ENCODE data around the gene NT5M. TPM values are rescaled to one million over a fixed set of nuclear protein-coding genes. Genes with fewer than 3 reads are reported as not detected.
"Not testable (repeated sequence)": the region's sequence is repeated elsewhere in the genome, so short reads cannot be mapped to it uniquely, and the experiment has no call there.

Gene NT5M
- 1 to 10 TPM; 4.3 to 5.4 TPM for total RNA-seq

- H3K27me3 Mint-ChIP-seq: no peaks in the 10 kb centered on the region
- peaks cover 2% of the 10 kb centered on the region for H3K36me3 Mint-ChIP-seq (ENCODE audit: low read depth)
- peak; percentile 58 for ATAC-seq
- intact Hi-C loops (cut with DNase I, micrococcal nuclease): loop anchor here (1.0 to 10.0 kb wide), 6 partner anchors 22 to 921 kb away; partner anchors contain the start of genes COPS3 (in 1 of the 2), FLCN (in 1 of the 2), MPRIP (in 1 of the 2) and UBB (in 1 of the 2)
- H3K4me1 Mint-ChIP-seq: peaks cover 28% of the 10 kb centered on the region
- H3K27ac Mint-ChIP-seq: peak within 1 kb of the TSS; percentile 87
- POLR2A ChIA-PET: interaction anchor here (0.5 to 0.6 kb wide), 2 partner anchors 43 to 283 kb away, joined by 4 to 5 read pairs; no protein-coding TSS in a partner anchor
- DNase-seq: peak; percentile 84
- H3K4me3 Mint-ChIP-seq: peak within 1 kb of the TSS; percentile 71
- CTCF ChIA-PET: no interaction called here
- no peaks in the 10 kb centered on the region for H3K9me3 Mint-ChIP-seq (ENCODE audit: low read depth)
Observed at GRCh38 chr17:17303010-17303846, at the start of gene NT5M. Gene NT5M (plus strand): TSS chr17:17303373. CDS start chr17:17303551, 178 bp downstream.

- H3K4me1 Mint-ChIP-seq: peaks cover 3% of the 10 kb centered on the region
- ChIA-PET CTCF (interaction anchor here (0.7 to 1.8 kb wide), 3 partner anchors 14 to 17 kb away, joined by 3 to 5 read pairs (median 4); no protein-coding TSS in a partner anchor), POLR2A (no interaction called here)
- H3K9me3 Mint-ChIP-seq (ENCODE audit: low read depth): no peaks in the 10 kb centered on the region
- H3K27ac Mint-ChIP-seq: peak overlapping the region; percentile 4
- H3K36me3 Mint-ChIP-seq (ENCODE audit: low read depth): peaks cover 52% of the 10 kb centered on the region
- no peak overlapping the region for H3K4me3 Mint-ChIP-seq
- intact Hi-C loops (cut with DNase I, micrococcal nuclease): no loop called here
- H3K27me3 Mint-ChIP-seq: no peaks in the 10 kb centered on the region
- DNase-seq (no peak), ATAC-seq (no peak)
Observed at GRCh38 chr17:17253406-17253805, 49.8 kb upstream of the NT5M start.

GRCh38 chr17:17254036-17254435, 49.1 kb upstream of the NT5M start:
- ChIA-PET CTCF (interaction anchor here (0.9 to 1.8 kb wide), 2 partner anchors 15 to 17 kb away, joined by 4 to 5 read pairs; no protein-coding TSS in a partner anchor), POLR2A (no interaction called here)
- ATAC-seq (no peak), DNase-seq (no peak)
- no peaks in the 10 kb centered on the region for H3K27me3 Mint-ChIP-seq
- no peak overlapping the region for H3K27ac Mint-ChIP-seq
- H3K4me1 Mint-ChIP-seq: peaks cover 3% of the 10 kb centered on the region
- no peaks in the 10 kb centered on the region for H3K9me3 Mint-ChIP-seq (ENCODE audit: low read depth)
- H3K4me3 Mint-ChIP-seq: no peak overlapping the region
- peaks cover 53% of the 10 kb centered on the region for H3K36me3 Mint-ChIP-seq (ENCODE audit: low read depth)
- intact Hi-C loops (cut with DNase I, micrococcal nuclease): no loop called here

GRCh38 chr17:17255689-17256088, 47.5 kb upstream of the NT5M start:
- intact Hi-C loops (cut with DNase I, micrococcal nuclease); H3K4me3 Mint-ChIP-seq; DNase-seq; ATAC-seq; H3K27me3 Mint-ChIP-seq; H3K27ac Mint-ChIP-seq; H3K9me3 Mint-ChIP-seq (ENCODE audit: low read depth); H3K4me1 Mint-ChIP-seq: not testable (repeated sequence)
- CTCF ChIA-PET: interaction anchor here (0.9 kb wide), 1 partner anchor 10 kb away, joined by 3 read pairs; no protein-coding TSS in a partner anchor
- H3K36me3 Mint-ChIP-seq (ENCODE audit: low read depth): peaks cover 56% of the 10 kb centered on the region
- POLR2A ChIA-PET: interaction anchor here (0.6 kb wide), 2 partner anchors 16 to 52 kb away, joined by 4 read pairs; no protein-coding TSS in a partner anchor

- POLR2A ChIA-PET: no interaction called here
- no peaks in the 10 kb centered on the region for H3K27me3 Mint-ChIP-seq
- no peak for DNase-seq
- H3K4me1 Mint-ChIP-seq: peaks cover 3% of the 10 kb centered on the region
- no peak overlapping the region for H3K27ac Mint-ChIP-seq
- CTCF ChIA-PET: interaction anchor here (0.6 kb wide), 1 partner anchor 114 kb away, joined by 3 read pairs; no protein-coding TSS in a partner anchor
- H3K36me3 Mint-ChIP-seq (ENCODE audit: low read depth): peaks cover 60% of the 10 kb centered on the region
- intact Hi-C loops (cut with DNase I, micrococcal nuclease): no loop called here
- H3K9me3 Mint-ChIP-seq (ENCODE audit: low read depth): no peaks in the 10 kb centered on the region
- no peak overlapping the region for H3K4me3 Mint-ChIP-seq
- no peak for ATAC-seq
Observed at GRCh38 chr17:17256316-17256715, 46.9 kb upstream of the NT5M start.

GRCh38 chr17:17258011-17258410, 45.2 kb upstream of the NT5M start:
- H3K36me3 Mint-ChIP-seq (ENCODE audit: low read depth): peaks cover 57% of the 10 kb centered on the region
- H3K9me3 Mint-ChIP-seq (ENCODE audit: low read depth): no peaks in the 10 kb centered on the region
- peaks cover 3% of the 10 kb centered on the region for H3K4me1 Mint-ChIP-seq
- ATAC-seq (no peak), DNase-seq (no peak)
- CTCF ChIA-PET: interaction anchor here (1.4 to 2.1 kb wide), 3 partner anchors 10 to 116 kb away, joined by 4 to 8 read pairs (median 6); no protein-coding TSS in a partner anchor
- H3K27me3 Mint-ChIP-seq: no peaks in the 10 kb centered on the region
- intact Hi-C loops (cut with DNase I, micrococcal nuclease): no loop called here
- H3K27ac Mint-ChIP-seq: no peak overlapping the region
- POLR2A ChIA-PET: no interaction called here
- no peak overlapping the region for H3K4me3 Mint-ChIP-seq

GRCh38 chr17:17258998-17259397, 44.2 kb upstream of the NT5M start:
- no peak overlapping the region for H3K27ac Mint-ChIP-seq
- DNase-seq (no peak), ATAC-seq (no peak)
- H3K27me3 Mint-ChIP-seq: no peaks in the 10 kb centered on the region
- ChIA-PET CTCF (interaction anchor here (1.2 to 2.1 kb wide), 3 partner anchors 11 to 117 kb away, joined by 4 to 6 read pairs (median 4); no protein-coding TSS in a partner anchor), POLR2A (interaction anchor here (1.9 kb wide), 1 partner anchor 15 kb away, joined by 20 read pairs; no protein-coding TSS in a partner anchor)
- peaks cover 54% of the 10 kb centered on the region for H3K36me3 Mint-ChIP-seq (ENCODE audit: low read depth)
- intact Hi-C loops (cut with DNase I, micrococcal nuclease): no loop called here
- H3K4me3 Mint-ChIP-seq: no peak overlapping the region
- H3K4me1 Mint-ChIP-seq: peaks cover 3% of the 10 kb centered on the region
- no peaks in the 10 kb centered on the region for H3K9me3 Mint-ChIP-seq (ENCODE audit: low read depth)

- no peak for ATAC-seq
- no peak for DNase-seq
- Mint-ChIP-seq H3K27me3 (no peaks in the 10 kb centered on the region), H3K27ac (no peak overlapping the region), H3K4me1 (no peaks in the 10 kb centered on the region), H3K4me3 (no peak overlapping the region), H3K9me3 (ENCODE audit: low read depth) (no peaks in the 10 kb centered on the region), H3K36me3 (ENCODE audit: low read depth) (peaks cover 42% of the 10 kb centered on the region)
- ChIA-PET CTCF (interaction anchor here (0.7 to 1.9 kb wide), 3 partner anchors 8 to 123 kb away, joined by 3 to 6 read pairs (median 3); no protein-coding TSS in a partner anchor), POLR2A (no interaction called here)
- intact Hi-C loops (cut with DNase I, micrococcal nuclease): no loop called here
Observed at GRCh38 chr17:17264430-17264829, 38.7 kb upstream of the NT5M start.

- peaks cover 42% of the 10 kb centered on the region for H3K36me3 Mint-ChIP-seq (ENCODE audit: low read depth)
- ChIA-PET POLR2A (no interaction called here), CTCF (interaction anchor here (0.6 to 1.9 kb wide), 14 partner anchors 9 to 736 kb away, joined by 3 to 21 read pairs (median 4); partner anchors contain the start of gene COPS3)
- H3K27ac Mint-ChIP-seq: no peak overlapping the region
- DNase-seq (peak; percentile 62), ATAC-seq (no peak)
- no peak overlapping the region for H3K4me3 Mint-ChIP-seq
- H3K4me1 Mint-ChIP-seq: no peaks in the 10 kb centered on the region
- H3K27me3 Mint-ChIP-seq: no peaks in the 10 kb centered on the region
- no peaks in the 10 kb centered on the region for H3K9me3 Mint-ChIP-seq (ENCODE audit: low read depth)
- intact Hi-C loops (cut with DNase I, micrococcal nuclease): loop anchor here (1.0 to 5.0 kb wide), 3 partner anchors 32 to 43 kb away; partner anchors contain the start of gene NT5M (in 1 of the 2)
Observed at GRCh38 chr17:17269926-17270773, 33.0 kb upstream of the NT5M start.

- no peaks in the 10 kb centered on the region for H3K27me3 Mint-ChIP-seq
- peaks cover 33% of the 10 kb centered on the region for H3K4me1 Mint-ChIP-seq
- no peak overlapping the region for H3K27ac Mint-ChIP-seq
- intact Hi-C loops (cut with DNase I, micrococcal nuclease): no loop called here
- no peak overlapping the region for H3K4me3 Mint-ChIP-seq
- ChIA-PET CTCF (interaction anchor here (0.8 to 1.4 kb wide), 4 partner anchors 9 to 17 kb away, joined by 3 to 6 read pairs (median 4); no protein-coding TSS in a partner anchor), POLR2A (no interaction called here)
- ATAC-seq (no peak), DNase-seq (no peak)
- no peaks in the 10 kb centered on the region for H3K9me3 Mint-ChIP-seq (ENCODE audit: low read depth)
- peaks cover 33% of the 10 kb centered on the region for H3K36me3 Mint-ChIP-seq (ENCODE audit: low read depth)
Observed at GRCh38 chr17:17275971-17276370, 27.2 kb upstream of the NT5M start.

GRCh38 chr17:17277431-17277830, 25.7 kb upstream of the NT5M start:
- ATAC-seq; H3K4me3 Mint-ChIP-seq; intact Hi-C loops (cut with DNase I, micrococcal nuclease); H3K27me3 Mint-ChIP-seq; DNase-seq; H3K27ac Mint-ChIP-seq; H3K9me3 Mint-ChIP-seq (ENCODE audit: low read depth): not testable (repeated sequence)
- POLR2A ChIA-PET: interaction anchor here (0.6 to 0.8 kb wide), 3 partner anchors 8 to 208 kb away, joined by 3 to 4 read pairs (median 3); no protein-coding TSS in a partner anchor
- CTCF ChIA-PET: interaction anchor here (0.6 to 4.5 kb wide), 3 partner anchors 7 to 312 kb away, joined by 3 to 21 read pairs (median 4); no protein-coding TSS in a partner anchor
- Mint-ChIP-seq H3K36me3 (ENCODE audit: low read depth) (peaks cover 29% of the 10 kb centered on the region), H3K4me1 (peaks cover 41% of the 10 kb centered on the region)
